HCT116 (cell line): Measurements from ENCODE around the gene CCDC63.

ENCODE experiments used
- CTCF ChIP-seq, 3 experiments: fragments of 200-600 bp in 1 of 3; sonication (generic) in 1 of 3; IDR thresholded peaks in 2 of 3; conservative IDR thresholded peaks in 1 of 3; 2 replicates each; pipeline ENCODE4 v1.5.1; 2012 to 2017; ENCODE audit warnings: low read depth in 2 of 3, low read length in 2 of 3, antibody characterized with exemption in 1 of 3, borderline replicate concordance in 1 of 3, control low read depth in 1 of 3, mild to moderate bottlenecking in 1 of 3, mixed read lengths in 1 of 3, mixed run types in 1 of 3, moderate library complexity in 1 of 3; ENCODE audit not compliant: insufficient read depth in 1 of 3
- EGR1 ChIP-seq: IDR thresholded peaks from 2 replicates; pipeline ENCODE4 v1.6.1; 2012; ENCODE audit warnings: low read depth

- peak in 2 of 3 experiments; percentile 27 to 33; a peak in 2 of 6 replicates for TF ChIP-seq CTCF (IDR thresholded peaks at IDR 0.05 in 2 of 3, conservative IDR thresholded peaks at IDR 0.05 in 1 of 3; ENCODE audit: borderline replicate concordance in 1 of 3, insufficient read depth in 1 of 3, low read depth in 2 of 3, low read length in 2 of 3)
- no peak for TF ChIP-seq EGR1
Measured at GRCh38 chr12:110858848-110859247, 12.1 kb downstream of the CCDC63 start.
